GM21381 (cell line): ENCODE measurements around the gene CAMKMT.
A peak's percentile ranks its signal among the peaks of the same experiment; 100 is the strongest.

Experiments
- ATAC-seq: cut with Tn5 transposase; IDR thresholded peaks from one replicate; pipeline ENCODE4 v1.9.1; 2021; ENCODE audit warnings: mild to moderate bottlenecking, moderate library complexity; ENCODE audit not compliant: unreplicated experiment

Gene CAMKMT

GRCh38 chr2:44723921-44724320, 362.2 kb downstream of the CAMKMT start:
- ATAC-seq = no peak

DNA sequence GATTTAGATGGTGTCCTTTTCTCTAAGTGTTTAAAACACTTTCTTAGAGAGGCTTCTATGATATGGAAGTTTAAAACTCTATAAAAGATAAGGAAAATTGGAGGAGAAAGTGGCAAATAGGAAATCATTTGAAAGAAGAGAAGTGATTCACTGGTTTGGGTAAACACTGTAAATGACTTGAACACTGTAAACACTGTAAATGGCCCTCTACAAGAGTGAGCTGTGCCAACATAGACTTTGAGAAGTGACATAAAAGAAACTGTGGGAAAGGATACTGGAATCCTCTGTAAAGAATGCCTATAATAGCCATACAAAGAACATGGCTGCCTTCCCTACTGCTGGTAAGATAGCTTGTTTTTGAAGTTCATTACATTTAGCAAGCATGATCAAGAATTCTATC, 368.8 kb downstream of the CAMKMT start:
- no peak for ATAC-seq

DNA sequence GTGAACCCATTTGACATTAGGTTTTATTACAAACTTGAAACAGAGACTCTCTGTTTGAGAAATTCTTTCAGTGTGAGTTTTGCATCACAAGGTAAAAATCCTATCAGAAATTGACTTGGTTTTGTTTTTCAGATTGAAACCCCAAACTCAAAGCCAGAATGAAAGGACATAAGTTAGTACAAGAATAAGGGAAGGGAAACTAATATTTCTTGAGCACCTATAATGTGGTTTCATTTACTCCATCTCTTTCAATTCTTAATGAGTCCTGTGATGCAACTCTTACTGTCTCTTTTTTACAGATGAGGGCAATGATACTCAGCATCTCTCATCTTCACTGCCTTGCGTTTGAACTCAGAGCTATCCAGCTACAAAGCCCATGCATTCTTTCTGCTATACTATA, 369.8 kb downstream of the CAMKMT start:
- peak; percentile 98 for ATAC-seq

- ATAC-seq = no peak
Observed at GRCh38 chr2:44736270-44736942, 374.7 kb downstream of the CAMKMT start.

GRCh38 chr2:44740678-44741077, 378.9 kb downstream of the CAMKMT start:
- no peak for ATAC-seq

DNA sequence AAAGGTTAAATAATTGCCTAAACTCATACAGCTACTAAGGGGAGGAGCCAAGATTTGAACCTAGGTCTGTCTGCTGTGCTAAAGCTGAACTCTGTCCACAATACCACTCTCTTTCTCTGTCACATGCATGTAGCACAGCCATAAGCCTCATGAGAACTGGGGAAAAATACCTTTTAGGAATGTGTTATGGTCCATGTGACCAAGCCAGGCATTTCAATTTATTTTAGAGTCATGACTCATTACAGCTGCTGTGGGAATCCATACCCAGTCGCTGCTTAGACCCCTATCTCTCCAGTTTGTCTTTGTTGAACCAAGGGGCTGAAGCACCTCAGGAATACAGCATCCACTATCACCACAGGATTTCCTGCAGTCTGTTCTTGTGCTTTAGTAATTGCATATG, 379.8 kb downstream of the CAMKMT start:
- no peak for ATAC-seq

- no peak for ATAC-seq
Observed at GRCh38 chr2:44742057-44742456, 380.3 kb downstream of the CAMKMT start.

DNA sequence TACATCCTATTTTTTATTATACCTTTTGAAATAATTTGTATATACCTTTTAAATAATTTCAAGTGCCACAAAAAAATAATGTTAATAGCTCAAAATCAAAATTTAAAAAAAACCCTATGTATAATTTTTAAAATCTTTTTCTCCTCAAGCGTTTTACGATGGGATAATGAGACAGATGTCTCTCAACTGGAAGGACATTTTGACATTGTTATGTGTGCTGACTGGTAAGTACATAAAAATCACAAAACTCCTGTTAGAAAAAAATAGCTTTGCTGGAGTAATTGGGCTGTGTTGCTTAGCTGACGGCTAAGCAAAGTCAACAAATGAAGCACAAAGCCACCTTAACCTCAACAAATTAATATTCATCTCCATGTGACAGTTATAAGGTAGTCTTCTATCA, 381.7 kb downstream of the CAMKMT start:
- no peak for ATAC-seq

- ATAC-seq = no peak
Observed at GRCh38 chr2:44744961-44745892, 383.5 kb downstream of the CAMKMT start.

GRCh38 chr2:44745922-44746766, 384.4 kb downstream of the CAMKMT start:
- no peak for ATAC-seq

- no peak for ATAC-seq
Observed at GRCh38 chr2:44746856-44747615, 385.3 kb downstream of the CAMKMT start.

- no peak for ATAC-seq
Observed at GRCh38 chr2:44747794-44748193, 386.0 kb downstream of the CAMKMT start.

- no peak for ATAC-seq
Observed at GRCh38 chr2:44751754-44752479, 390.2 kb downstream of the CAMKMT start.

DNA sequence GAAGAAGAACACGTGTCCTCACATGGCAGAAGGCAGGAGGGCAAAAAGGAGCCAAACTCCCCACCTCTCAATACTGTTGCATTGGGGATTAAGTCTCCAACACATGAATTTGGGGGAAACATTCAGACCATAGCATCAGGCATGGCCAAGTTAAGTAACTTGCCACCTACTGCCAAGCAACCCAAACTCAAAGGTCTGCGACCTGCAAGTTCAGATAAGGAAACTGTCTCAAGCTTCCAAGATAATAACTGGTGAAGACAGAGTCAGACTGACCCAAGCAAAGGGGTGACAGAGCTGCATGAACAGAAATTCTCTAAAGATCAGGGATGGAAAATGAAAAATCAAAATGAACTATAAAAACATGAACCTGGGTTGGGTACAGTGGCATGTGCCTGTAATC, 391.0 kb downstream of the CAMKMT start:
- no peak for ATAC-seq

- ATAC-seq = peak; percentile 94
Observed at GRCh38 chr2:44753552-44754285, 392.0 kb downstream of the CAMKMT start.

- ATAC-seq = no peak
Observed at GRCh38 chr2:44758591-44758990, 396.8 kb downstream of the CAMKMT start.

DNA sequence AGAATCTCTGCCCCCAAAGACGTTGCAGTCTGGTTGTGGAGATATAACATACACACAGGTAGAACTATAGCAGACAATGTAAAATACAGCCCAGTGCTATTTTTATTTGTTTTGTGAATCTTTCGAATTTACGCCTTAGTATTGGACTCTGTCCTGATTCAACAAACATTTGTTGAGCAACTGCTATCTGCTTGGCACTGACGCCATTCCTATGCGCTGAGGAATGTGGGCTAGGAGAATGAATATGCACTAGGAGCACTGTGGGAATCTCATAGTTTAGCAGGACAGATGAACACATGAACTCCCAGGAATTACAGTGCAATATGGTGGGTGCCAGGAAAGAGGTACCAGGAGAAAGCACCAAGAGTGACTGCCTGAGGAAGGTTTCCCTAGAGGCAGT, 398.1 kb downstream of the CAMKMT start:
- ATAC-seq = no peak

DNA sequence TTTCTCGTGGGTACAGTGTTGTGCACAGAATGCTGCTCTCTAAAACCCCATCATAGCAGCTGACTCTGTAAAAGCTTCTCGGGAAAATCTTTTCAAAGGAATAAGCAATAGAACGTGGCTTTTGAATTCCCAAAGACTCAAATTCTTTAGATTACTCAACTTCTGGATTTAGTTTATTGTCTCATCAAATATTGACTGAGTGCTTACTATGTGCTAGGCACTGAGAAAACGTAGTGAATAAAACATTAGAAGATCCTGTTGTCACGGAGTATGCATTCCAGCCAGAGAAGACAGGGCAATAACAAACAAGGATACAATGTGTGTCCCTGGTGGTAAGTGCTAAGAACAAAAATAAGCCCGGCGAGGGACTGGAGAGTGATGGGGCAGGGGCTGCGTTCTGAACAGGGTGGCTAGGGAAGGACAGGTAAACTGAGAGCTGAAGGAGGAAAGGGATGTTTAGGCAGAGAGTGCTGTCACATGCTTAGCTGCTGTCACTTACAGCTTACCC, 401.6 kb downstream of the CAMKMT start:
- no peak for ATAC-seq

DNA sequence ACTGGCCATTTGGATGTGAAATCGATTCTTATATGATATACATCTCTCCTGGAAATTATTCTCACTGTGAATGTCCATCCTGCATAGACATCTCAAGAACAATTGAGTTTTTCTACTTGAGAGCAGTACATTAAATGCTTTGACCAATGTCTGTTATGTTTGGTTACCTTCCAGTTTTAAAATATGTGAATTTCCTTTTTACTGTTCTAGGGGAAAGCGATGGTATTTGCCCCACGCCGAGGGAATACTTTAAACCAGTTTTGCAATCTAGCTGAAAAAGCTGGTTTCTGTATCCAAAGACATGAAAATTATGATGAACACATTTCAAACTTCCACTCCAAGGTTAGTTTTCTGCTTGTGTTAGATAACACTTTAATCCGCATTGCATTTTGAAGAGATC, 404.5 kb downstream of the CAMKMT start:
- ATAC-seq = no peak
